Thoracic aorta (tissue), 2 donors: ENCODE measurements around the gene PTPRM. TPM values are rescaled to one million over a fixed set of nuclear protein-coding genes. Genes with fewer than 3 reads are reported as not detected.

Experiments
- ATAC-seq: fragments of 150-250 bp; one replicate; pipeline ENCODE4 v1.8.0; 2017; ENCODE audit warnings: low read depth; ENCODE audit not compliant: insufficient number of reproducible peaks, low FRiP score
- DNase-seq: peaks from one replicate; pipeline ENCODE4 v3.0.0-alpha.2; 2020; ENCODE audit warnings: low spot score
- H3K27ac ChIP-seq, 2 donors: fragments of 200-600 bp; sonication (generic); 1 replicate in 1 of 2; 2 replicates in 1 of 2; pipeline ENCODE4 v1.5.1; 2016; ENCODE audit warnings: mild to moderate bottlenecking in 2 of 2, moderate library complexity in 2 of 2
- H3K27me3 ChIP-seq: fragments of 200-600 bp; sonication (generic); replicated peaks from 2 replicates; pipeline ENCODE4 v1.6.0; 2016; ENCODE audit warnings: mild to moderate bottlenecking; ENCODE audit not compliant: insufficient read depth
- H3K36me3 ChIP-seq: fragments of 200-600 bp; sonication (generic); one replicate; pipeline ENCODE4 v1.5.1; 2016
- H3K4me1 ChIP-seq, 2 donors: fragments of 200-600 bp; sonication (generic); 1 replicate in 1 of 2; 2 replicates in 1 of 2; pipeline versions ENCODE4 v1.5.1 to v1.6.0; 2016; ENCODE audit warnings: low read depth in 2 of 2, mild to moderate bottlenecking in 1 of 2; ENCODE audit not compliant: control insufficient read depth in 1 of 2
- H3K4me3 ChIP-seq: fragments of 200-600 bp; sonication (generic); 2 replicates; pipeline ENCODE4 v1.5.1; 2016; ENCODE audit warnings: mild to moderate bottlenecking
- H3K9me3 ChIP-seq: fragments of 200-600 bp; sonication (generic); 2 replicates; pipeline ENCODE4 v1.5.1; 2016
- CTCF ChIP-seq: fragments of 200-600 bp; sonication (generic); IDR thresholded peaks from one replicate; pipeline ENCODE4 v1.5.1; 2019; ENCODE audit warnings: antibody characterized with exemption
- total RNA-seq, 2 donors: library from RNA; depleted of rRNA; stranded (reverse); fragments of >200 nt; gene quantifications; one replicate each; pipeline versions ENCODE4 v1.1.0 to v1.2.3, GENCODE V29; 2016

The PTPRM gene
- total RNA-seq, 2 donors from 2014 or later, result 90.3 to 102 TPM

- Histone ChIP-seq H3K4me3 (no peak overlapping the region), H3K9me3 (no peaks in the 10 kb centered on the region), H3K27me3 (no peaks in the 10 kb centered on the region), H3K27ac (no peak overlapping the region), H3K36me3 (no peaks in the 10 kb centered on the region), H3K4me1 (peaks cover 0 to 7% of the 10 kb centered on the region in 2 donors)
- ATAC-seq (no peak), DNase-seq (no peak)
- TF ChIP-seq CTCF, result no peak
These were observed 407.2 kb downstream of the PTPRM start for GRCh38 chr18:7974200-7974874.

GRCh38 chr18:7977897-7978296 lies 410.8 kb downstream of the PTPRM start:
- Histone ChIP-seq H3K27ac (no peak overlapping the region), H3K4me3 (no peak overlapping the region), H3K9me3 (no peaks in the 10 kb centered on the region), H3K4me1 (peaks cover 0 to 7% of the 10 kb centered on the region in 2 donors), H3K36me3 (no peaks in the 10 kb centered on the region), H3K27me3 (no peaks in the 10 kb centered on the region)
- ATAC-seq (no peak), DNase-seq (no peak)
- no peak for TF ChIP-seq CTCF

- Histone ChIP-seq H3K4me1 (peaks cover 0 to 3% of the 10 kb centered on the region in 2 donors), H3K36me3 (no peaks in the 10 kb centered on the region), H3K9me3 (no peaks in the 10 kb centered on the region), H3K27ac (no peak overlapping the region), H3K4me3 (no peak overlapping the region), H3K27me3 (no peaks in the 10 kb centered on the region)
- DNase-seq, result no peak
- no peak for TF ChIP-seq CTCF
- no peak for ATAC-seq
These were observed 411.7 kb downstream of the PTPRM start for GRCh38 chr18:7978834-7979233.

- Histone ChIP-seq H3K27me3 (no peaks in the 10 kb centered on the region), H3K9me3 (no peaks in the 10 kb centered on the region), H3K27ac (no peak overlapping the region), H3K4me3 (no peak overlapping the region), H3K4me1 (no peaks in the 10 kb centered on the region), H3K36me3 (no peaks in the 10 kb centered on the region)
- no peak for TF ChIP-seq CTCF
- DNase-seq (no peak), ATAC-seq (no peak)
These were observed 412.6 kb downstream of the PTPRM start for GRCh38 chr18:7979714-7980113.

GRCh38 chr18:7980136-7980535 lies 413.0 kb downstream of the PTPRM start:
- no peak for ATAC-seq

More at GRCh38 chr18:7980136-7980535, 413.0 kb downstream of the PTPRM start:
- H3K27ac ChIP-seq, result no peak overlapping the region
- no peaks in the 10 kb centered on the region for H3K9me3 ChIP-seq
- H3K4me3 ChIP-seq, result no peak overlapping the region
- no peaks in the 10 kb centered on the region for H3K27me3 ChIP-seq
- H3K36me3 ChIP-seq, result no peaks in the 10 kb centered on the region
- TF ChIP-seq CTCF, result no peak
- no peak for DNase-seq
- H3K4me1 ChIP-seq, result no peaks in the 10 kb centered on the region
